ENCODE data around the gene TMEM132C.
"Not testable (repeated sequence)": the region's sequence is repeated elsewhere in the genome, so short reads cannot be mapped to it uniquely, and the experiment has no call there.

The TMEM132C gene

DNA sequence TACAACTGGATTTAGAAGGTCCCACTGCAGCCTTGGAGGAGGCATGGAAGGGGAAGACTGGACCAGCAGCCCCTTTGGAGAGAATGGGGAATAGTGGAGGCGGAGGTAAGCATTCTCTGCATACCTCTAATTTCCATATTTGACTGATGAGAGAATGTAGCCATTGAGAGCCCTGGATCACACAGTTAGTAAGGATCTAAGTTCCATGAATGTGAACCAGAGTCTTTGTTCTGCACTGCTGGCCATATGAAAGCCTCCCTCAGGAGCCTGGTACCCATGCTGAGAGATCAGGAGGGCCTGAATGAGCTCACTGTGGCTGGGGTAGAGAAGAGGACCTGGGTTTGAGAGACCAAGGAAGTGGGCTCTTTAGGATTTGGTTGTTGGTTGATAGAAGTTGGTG is 192.1 kb downstream of the TMEM132C start:
- DNase-seq (ENCODE audit: insufficient read length) (no peak), FAIRE-seq (no peak)
- no peak for TF ChIP-seq POLR2AphosphoS5 (IDR thresholded peaks at IDR 0.05; ENCODE audit: low read depth, low read length)
- TF ChIP-seq POLR2A (IDR thresholded peaks at IDR 0.05; ENCODE audit: low read depth, low read length), result no peak
- TF ChIP-seq TAF1 (IDR thresholded peaks at IDR 0.05; ENCODE audit: borderline replicate concordance, low read depth, low read length), result no peak

DNA sequence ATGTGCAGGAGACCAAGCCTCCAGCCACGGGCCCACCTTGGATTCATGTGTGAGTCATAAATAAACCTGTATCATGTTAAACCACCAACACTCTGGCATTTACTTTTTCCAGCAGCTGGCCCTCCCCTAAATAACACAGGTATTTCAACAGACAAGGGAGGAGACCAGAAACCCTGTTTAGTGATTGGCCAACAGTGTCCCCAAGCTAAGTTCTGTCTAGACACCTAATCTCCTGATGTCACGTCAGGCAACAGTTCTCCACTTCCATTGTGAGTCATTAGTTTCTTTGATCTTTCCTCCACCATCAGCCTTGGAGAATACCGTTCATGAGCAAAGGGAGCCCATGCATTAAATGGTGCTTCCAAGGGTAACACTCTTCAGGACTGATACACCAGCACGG is 196.9 kb downstream of the TMEM132C start:
- no peak for DNase-seq (ENCODE audit: insufficient read length)
- no peak for TF ChIP-seq TAF1 (IDR thresholded peaks at IDR 0.05; ENCODE audit: borderline replicate concordance, low read depth, low read length)
- no peak for TF ChIP-seq POLR2AphosphoS5 (IDR thresholded peaks at IDR 0.05; ENCODE audit: low read depth, low read length)
- no peak for TF ChIP-seq POLR2A (IDR thresholded peaks at IDR 0.05; ENCODE audit: low read depth, low read length)
- no peak for FAIRE-seq

GRCh38 chr12:128467882-128468281 is 200.9 kb downstream of the TMEM132C start:
- TF ChIP-seq POLR2A (IDR thresholded peaks at IDR 0.05; ENCODE audit: low read depth, low read length), result no peak
- TF ChIP-seq POLR2AphosphoS5 (IDR thresholded peaks at IDR 0.05; ENCODE audit: low read depth, low read length), result no peak
- no peak for TF ChIP-seq TAF1 (IDR thresholded peaks at IDR 0.05; ENCODE audit: borderline replicate concordance, low read depth, low read length)
- FAIRE-seq (no peak), DNase-seq (ENCODE audit: insufficient read length) (no peak)

- FAIRE-seq (no peak), DNase-seq (ENCODE audit: insufficient read length) (no peak)
- TF ChIP-seq POLR2AphosphoS5 (IDR thresholded peaks at IDR 0.05; ENCODE audit: low read depth, low read length) (no peak), POLR2A (IDR thresholded peaks at IDR 0.05; ENCODE audit: low read depth, low read length) (no peak), TAF1 (IDR thresholded peaks at IDR 0.05; ENCODE audit: borderline replicate concordance, low read depth, low read length) (no peak)
Measured at GRCh38 chr12:128468926-128469325, 202.0 kb downstream of the TMEM132C start.

DNA sequence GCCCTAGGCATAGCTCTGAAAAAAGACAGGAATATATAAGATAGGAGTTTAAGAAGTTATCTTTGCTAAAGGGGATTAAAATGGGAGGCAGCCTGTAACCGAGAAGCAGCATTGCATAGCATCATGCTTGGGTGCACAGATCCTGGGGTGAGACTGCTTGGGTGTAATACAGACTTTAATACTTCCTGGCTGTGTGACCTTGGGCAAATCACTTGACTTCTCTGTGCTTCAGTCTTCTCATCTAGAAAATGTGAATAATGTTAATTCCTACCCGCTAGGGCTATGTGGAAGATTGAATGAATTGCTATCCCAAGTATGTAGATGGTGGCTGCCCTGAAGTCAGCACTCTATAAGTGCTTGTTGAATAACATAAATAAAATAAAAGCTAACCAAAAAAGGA is 204.5 kb downstream of the TMEM132C start:
- no peak for TF ChIP-seq POLR2A (IDR thresholded peaks at IDR 0.05; ENCODE audit: low read depth, low read length)
- TF ChIP-seq TAF1 (IDR thresholded peaks at IDR 0.05; ENCODE audit: borderline replicate concordance, low read depth, low read length), result no peak
- TF ChIP-seq POLR2AphosphoS5 (IDR thresholded peaks at IDR 0.05; ENCODE audit: low read depth, low read length), result no peak
- FAIRE-seq (no peak), DNase-seq (ENCODE audit: insufficient read length) (no peak)

DNA sequence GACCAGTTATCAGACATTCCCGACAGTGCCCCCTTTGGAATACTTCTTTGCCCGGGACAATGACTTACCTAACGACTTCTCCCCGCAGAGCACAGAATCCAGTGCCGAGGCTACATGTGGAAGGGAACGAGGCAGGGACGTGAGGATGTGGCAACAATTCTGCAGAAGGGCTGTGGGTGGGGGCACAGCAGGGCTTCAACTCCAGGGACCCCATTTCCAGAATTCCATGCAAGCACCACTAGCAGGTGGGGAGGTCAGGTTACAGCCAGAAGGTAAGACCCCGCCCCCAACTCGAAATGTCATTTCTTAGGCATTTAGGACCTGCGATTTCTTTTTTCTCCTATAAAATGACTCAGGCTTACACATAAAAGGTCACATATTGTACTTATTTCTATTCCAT is 207.9 kb downstream of the TMEM132C start:
- no peak for FAIRE-seq
- no peak for DNase-seq (ENCODE audit: insufficient read length)
- TF ChIP-seq POLR2A (IDR thresholded peaks at IDR 0.05; ENCODE audit: low read depth, low read length), result no peak
- no peak for TF ChIP-seq TAF1 (IDR thresholded peaks at IDR 0.05; ENCODE audit: borderline replicate concordance, low read depth, low read length)
- TF ChIP-seq POLR2AphosphoS5 (IDR thresholded peaks at IDR 0.05; ENCODE audit: low read depth, low read length), result no peak

- DNase-seq (ENCODE audit: insufficient read length) (no peak), FAIRE-seq (no peak)
- TF ChIP-seq TAF1 (IDR thresholded peaks at IDR 0.05; ENCODE audit: borderline replicate concordance, low read depth, low read length) (no peak), POLR2A (IDR thresholded peaks at IDR 0.05; ENCODE audit: low read depth, low read length) (no peak)
Measured at GRCh38 chr12:128476266-128476665, 209.3 kb downstream of the TMEM132C start.

DNA sequence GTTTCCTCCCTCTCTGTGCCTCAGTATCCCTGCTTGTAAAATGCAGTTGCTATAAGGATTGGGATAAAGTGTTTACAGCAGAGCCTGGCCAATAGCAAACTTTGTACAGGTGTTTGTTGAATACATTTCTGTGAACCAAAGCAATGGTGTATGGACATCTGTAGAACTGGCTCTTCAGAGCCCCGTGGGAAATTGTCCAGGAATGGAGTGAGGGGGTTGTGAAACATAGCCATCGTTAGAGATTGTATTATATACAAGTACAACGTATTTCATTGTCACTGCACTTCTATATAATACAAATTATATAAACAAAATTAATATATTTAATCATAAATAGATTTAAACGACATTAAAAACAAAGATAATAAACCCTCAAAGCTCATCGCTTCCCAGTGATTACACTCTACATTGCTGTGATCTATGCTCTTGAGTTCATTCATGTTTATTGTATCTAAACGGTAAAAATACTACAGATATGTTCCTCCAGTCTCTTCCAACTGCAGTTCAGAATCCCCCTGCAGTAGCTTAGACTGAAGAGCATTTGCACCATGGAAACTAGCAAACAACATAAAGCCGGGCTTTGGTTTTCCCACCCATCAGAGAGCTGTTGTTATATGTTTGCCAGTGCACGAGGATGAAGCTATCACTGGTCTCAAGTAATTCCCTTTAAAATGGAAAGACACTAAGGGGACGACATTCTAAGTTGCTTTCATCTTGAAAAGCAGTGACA is 216.7 kb downstream of the TMEM132C start:
- no peak for TF ChIP-seq TAF1 (IDR thresholded peaks at IDR 0.05; ENCODE audit: borderline replicate concordance, low read depth, low read length)
- FAIRE-seq (no peak), DNase-seq (ENCODE audit: insufficient read length) (no peak)

GRCh38 chr12:128497376-128497775 is 230.4 kb downstream of the TMEM132C start:
- DNase-seq (ENCODE audit: insufficient read length); FAIRE-seq: not testable (repeated sequence)

GRCh38 chr12:128507470-128507869 is 240.5 kb downstream of the TMEM132C start:
- no peak for DNase-seq (ENCODE audit: insufficient read length)
- TF ChIP-seq TAF1 (IDR thresholded peaks at IDR 0.05; ENCODE audit: borderline replicate concordance, low read depth, low read length), result no peak
- no peak for TF ChIP-seq POLR2A (IDR thresholded peaks at IDR 0.05; ENCODE audit: low read depth, low read length)
- TF ChIP-seq POLR2AphosphoS5 (IDR thresholded peaks at IDR 0.05; ENCODE audit: low read depth, low read length), result no peak
- no peak for FAIRE-seq

DNA sequence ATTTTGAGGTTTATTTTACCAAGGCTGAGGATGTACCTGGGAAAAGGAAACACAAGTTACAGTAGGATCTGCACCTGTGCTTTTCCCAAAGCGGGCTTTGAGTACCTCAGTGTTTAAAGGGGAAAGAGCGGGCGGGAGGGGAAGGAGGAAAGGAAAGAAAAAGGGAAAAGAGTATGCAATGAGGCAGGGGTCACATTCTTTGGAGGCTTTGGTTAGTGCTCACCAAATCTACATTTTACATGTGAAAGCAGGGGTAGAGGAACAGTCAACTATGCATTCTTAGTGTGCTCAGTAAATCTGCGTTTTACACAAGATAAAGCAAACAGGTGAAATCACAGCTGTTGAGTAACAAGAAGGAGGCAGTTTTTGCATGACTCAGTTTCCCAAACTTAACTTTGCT is 242.2 kb downstream of the TMEM132C start:
- DNase-seq (ENCODE audit: insufficient read length) (no peak), FAIRE-seq (no peak)
- TF ChIP-seq POLR2AphosphoS5 (IDR thresholded peaks at IDR 0.05; ENCODE audit: low read depth, low read length) (no peak), TAF1 (IDR thresholded peaks at IDR 0.05; ENCODE audit: borderline replicate concordance, low read depth, low read length) (no peak), POLR2A (IDR thresholded peaks at IDR 0.05; ENCODE audit: low read depth, low read length) (no peak)

DNA sequence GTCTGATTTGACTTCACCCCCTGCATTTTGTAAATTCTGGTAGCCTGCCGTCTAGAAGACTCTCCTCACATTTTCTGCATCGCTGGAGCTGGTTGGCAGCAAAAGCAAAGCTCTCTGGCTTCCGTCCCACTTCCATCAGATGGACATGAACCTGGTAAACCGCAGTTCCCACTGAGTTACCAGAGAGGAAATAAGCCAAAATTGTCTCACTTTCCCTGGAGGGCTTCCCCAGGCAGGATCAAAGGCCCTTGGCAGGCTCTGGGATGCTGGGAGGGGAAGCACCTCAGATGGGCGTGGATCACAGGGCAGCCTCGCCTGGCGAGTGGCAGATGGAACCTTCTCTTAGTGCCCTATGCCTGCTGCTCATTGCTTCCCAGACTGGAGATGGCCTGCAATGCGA is 243.5 kb downstream of the TMEM132C start:
- FAIRE-seq (no peak), DNase-seq (ENCODE audit: insufficient read length) (no peak)
- TF ChIP-seq POLR2A (IDR thresholded peaks at IDR 0.05; ENCODE audit: low read depth, low read length), result no peak
- TF ChIP-seq POLR2AphosphoS5 (IDR thresholded peaks at IDR 0.05; ENCODE audit: low read depth, low read length), result no peak
- TF ChIP-seq TAF1 (IDR thresholded peaks at IDR 0.05; ENCODE audit: borderline replicate concordance, low read depth, low read length), result no peak

GRCh38 chr12:128513331-128513730 is 246.4 kb downstream of the TMEM132C start:
- DNase-seq (ENCODE audit: insufficient read length) (no peak), FAIRE-seq (no peak)
- no peak for TF ChIP-seq TAF1 (IDR thresholded peaks at IDR 0.05; ENCODE audit: borderline replicate concordance, low read depth, low read length)
- TF ChIP-seq POLR2AphosphoS5 (IDR thresholded peaks at IDR 0.05; ENCODE audit: low read depth, low read length), result no peak
- TF ChIP-seq POLR2A (IDR thresholded peaks at IDR 0.05; ENCODE audit: low read depth, low read length), result no peak
